Right atrium auricular region (tissue), 2 donors: ENCODE data around the gene CLUH. TPM values are rescaled to one million over a fixed set of nuclear protein-coding genes. Genes with fewer than 3 reads are reported as not detected.

ENCODE experiments used
- DNase-seq: peaks from one replicate; pipeline ENCODE4 v3.0.0-alpha.2; 2019; ENCODE audit warnings: low spot score
- H3K27ac ChIP-seq, 2 donors: fragments of 200-600 bp; sonication (generic); 1 replicate in 1 of 2; 2 replicates in 1 of 2; pipeline ENCODE4 v1.5.1; 2016 to 2019
- H3K27me3 ChIP-seq, 2 donors: fragments of 200-600 bp; sonication (generic); one replicate each; pipeline versions ENCODE4 v1.5.1 to v1.6.0; 2017 to 2019
- H3K36me3 ChIP-seq: fragments of 200-600 bp; sonication (generic); one replicate; pipeline ENCODE4 v1.5.1; 2016
- H3K4me1 ChIP-seq, 2 donors: fragments of 200-600 bp; sonication (generic); one replicate each; pipeline versions ENCODE4 v1.5.1 to v1.6.0; 2017 to 2019
- H3K4me3 ChIP-seq, 2 donors: fragments of 200-600 bp; sonication (generic); 1 replicate in 1 of 2; 2 replicates in 1 of 2; pipeline ENCODE4 v1.5.1; 2017 to 2019; ENCODE audit warnings: mild to moderate bottlenecking in 1 of 2, moderate library complexity in 1 of 2
- H3K9me3 ChIP-seq, 2 donors: fragments of 200-600 bp; sonication (generic); one replicate each; pipeline ENCODE4 v1.5.1; 2019
- CTCF ChIP-seq, 2 donors: fragments of 200-600 bp; sonication (generic); IDR thresholded peaks; one replicate each; pipeline ENCODE4 v1.5.1; 2019; ENCODE audit warnings: antibody characterized with exemption in 2 of 2
- total RNA-seq, 2 donors: library from RNA; depleted of rRNA; stranded (reverse); fragments of >200 nt; gene quantifications; one replicate each; pipeline ENCODE4 v1.1.0, GENCODE V29; 2016

Gene CLUH
- total RNA-seq, 2 donors from 2014 or later: 94.4 to 126 TPM

DNA sequence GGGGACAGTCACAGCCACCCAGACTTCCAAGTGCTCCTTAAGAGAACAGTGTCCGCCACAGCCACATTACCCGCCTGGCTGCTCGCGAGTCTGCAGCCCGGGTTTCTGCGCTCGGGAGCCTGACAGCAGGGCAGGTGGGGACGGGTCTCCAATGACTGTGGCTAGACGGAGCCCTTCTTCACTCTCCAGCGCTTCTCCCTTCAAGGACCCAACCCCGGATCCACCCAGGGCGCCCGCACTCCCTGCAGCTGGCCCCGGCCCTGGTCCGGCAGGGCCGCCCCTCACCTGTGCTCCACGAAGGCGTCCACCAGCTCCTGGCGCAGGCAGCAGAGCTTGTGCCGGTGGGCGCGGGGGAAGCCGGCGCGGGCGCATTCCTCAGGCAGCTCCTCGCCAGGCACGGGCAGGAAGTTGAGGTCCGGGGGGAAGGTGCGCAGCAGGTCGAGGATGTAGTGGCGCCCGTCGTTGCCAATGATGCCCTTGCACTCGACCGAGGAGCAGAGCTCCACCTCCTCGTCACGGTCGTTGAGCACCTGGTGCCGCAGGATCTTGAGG, 13.9 kb downstream of the CLUH start:
- no peak for TF ChIP-seq CTCF (IDR thresholded peaks at IDR 0.05)
- Histone ChIP-seq H3K27me3 (no peaks in the 10 kb centered on the region), H3K36me3 (peaks cover 97% of the 10 kb centered on the region), H3K27ac (no peak overlapping the region), H3K9me3 (no peaks in the 10 kb centered on the region), H3K4me1 (no peaks in the 10 kb centered on the region), H3K4me3 (no peak overlapping the region)
- no peak for DNase-seq

- no peak for TF ChIP-seq CTCF (IDR thresholded peaks at IDR 0.05)
- Histone ChIP-seq H3K27ac (no peak overlapping the region), H3K9me3 (no peaks in the 10 kb centered on the region), H3K36me3 (peaks cover 95% of the 10 kb centered on the region), H3K27me3 (no peaks in the 10 kb centered on the region), H3K4me1 (no peaks in the 10 kb centered on the region), H3K4me3 (no peak overlapping the region)
- no peak for DNase-seq
Observed at GRCh38 chr17:2695961-2696760, 15.4 kb downstream of the CLUH start.

- TF ChIP-seq CTCF (IDR thresholded peaks at IDR 0.05): no peak
- Histone ChIP-seq H3K9me3 (no peaks in the 10 kb centered on the region), H3K4me1 (peaks cover 0 to 1% of the 10 kb centered on the region in 2 donors), H3K27ac (no peak overlapping the region), H3K36me3 (peaks cover 95% of the 10 kb centered on the region), H3K27me3 (no peaks in the 10 kb centered on the region), H3K4me3 (no peak overlapping the region)
- no peak for DNase-seq
Observed at GRCh38 chr17:2695243-2695960, 16.2 kb downstream of the CLUH start.

GRCh38 chr17:2694381-2695242, 17.0 kb downstream of the CLUH start:
- H3K36me3 ChIP-seq: peaks cover 91% of the 10 kb centered on the region
- H3K27me3 ChIP-seq: no peaks in the 10 kb centered on the region
- H3K4me1 ChIP-seq: peaks cover 0 to 9% of the 10 kb centered on the region in 2 donors
- no peak for TF ChIP-seq CTCF (IDR thresholded peaks at IDR 0.05)
- DNase-seq: no peak
- H3K27ac ChIP-seq: no peak overlapping the region
- no peaks in the 10 kb centered on the region for H3K9me3 ChIP-seq
- no peak overlapping the region for H3K4me3 ChIP-seq

DNA sequence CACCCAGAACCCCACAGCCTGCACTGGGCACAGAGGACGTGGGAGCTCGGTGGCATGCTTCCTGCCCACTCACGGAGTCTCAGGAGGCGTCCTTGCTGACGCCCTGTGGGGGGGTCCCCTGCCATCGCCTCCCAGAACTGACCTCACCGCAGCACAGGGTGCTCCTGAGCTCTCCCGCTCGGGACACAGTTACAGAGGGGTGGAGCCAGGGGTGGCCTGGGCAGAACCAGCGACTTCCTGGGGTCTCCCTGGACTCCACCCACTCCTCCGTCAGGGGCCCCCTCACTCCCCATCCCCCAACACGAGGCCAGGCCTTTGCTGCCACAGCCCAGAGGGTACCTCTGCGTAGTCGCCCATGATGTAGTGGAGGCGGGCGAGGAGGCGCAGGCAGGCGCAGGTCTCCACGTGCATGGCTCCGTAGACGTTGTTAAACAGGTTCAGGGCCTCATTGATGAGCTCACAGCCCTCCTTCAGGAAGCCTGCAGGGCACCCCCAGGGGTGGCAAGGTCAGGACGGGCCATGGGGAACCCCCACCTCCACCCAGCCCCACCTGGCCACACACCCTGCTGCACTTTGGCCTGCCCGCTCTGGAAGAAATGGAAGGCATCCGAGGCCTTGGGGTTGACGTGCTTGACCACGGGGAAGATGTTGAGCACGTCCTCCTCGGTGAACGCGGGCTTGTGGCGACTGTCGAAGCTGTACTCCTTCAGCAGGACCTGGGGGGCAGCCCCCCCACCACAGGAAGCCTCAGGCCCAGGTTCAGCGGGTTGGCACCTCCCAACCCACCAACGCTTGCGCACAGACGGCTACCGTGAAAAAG, 17.8 kb downstream of the CLUH start:
- no peak for DNase-seq
- H3K27me3 ChIP-seq: no peaks in the 10 kb centered on the region
- no peaks in the 10 kb centered on the region for H3K9me3 ChIP-seq
- H3K27ac ChIP-seq: no peak overlapping the region
- no peak for TF ChIP-seq CTCF (IDR thresholded peaks at IDR 0.05)
- no peak overlapping the region for H3K4me3 ChIP-seq
- peaks cover 0 to 17% of the 10 kb centered on the region in 2 donors for H3K4me1 ChIP-seq
- peaks cover 86% of the 10 kb centered on the region for H3K36me3 ChIP-seq
